Mammary epithelial cell (primary cell): ENCODE results near the gene PRTFDC1.

Experiments
- CTCF ChIP-seq, 2 donors: IDR thresholded peaks in 1 of 2; conservative IDR thresholded peaks in 1 of 2; 2 replicates each; pipeline ENCODE4 v1.5.1; 2011 to 2012; ENCODE audit warnings: inconsistent platforms in 2 of 2, low read length in 2 of 2, mild to moderate bottlenecking in 2 of 2, control low read depth in 1 of 2, low read depth in 1 of 2; ENCODE audit not compliant: insufficient read depth in 1 of 2; ENCODE audit errors: extremely low read depth in 1 of 2
- EZH2 ChIP-seq: IDR thresholded peaks from 2 replicates; pipeline ENCODE4 v1.6.1; 2012; ENCODE audit warnings: low read length, inconsistent platforms, borderline replicate concordance

GRCh38 chr10:24926557-24926956 lies 25.8 kb downstream of the PRTFDC1 start:
- no peak for TF ChIP-seq EZH2
- no peak for TF ChIP-seq CTCF (conservative IDR thresholded peaks at IDR 0.05 in 1 of 2, IDR thresholded peaks at IDR 0.05 in 1 of 2; ENCODE audit: extremely low read depth in 1 of 2, insufficient read depth in 1 of 2, low read depth in 1 of 2, low read length in 2 of 2)
